ENCODE data around the gene EVPL. TPM values are rescaled to one million over a fixed set of nuclear protein-coding genes. Genes with fewer than 3 reads are reported as not detected.

Gene EVPL
- polyA plus RNA-seq, 1 donor (not counting 4 experiments of a cell fraction or from before 2014, with no cell fraction given): 7.6 TPM

DNA sequence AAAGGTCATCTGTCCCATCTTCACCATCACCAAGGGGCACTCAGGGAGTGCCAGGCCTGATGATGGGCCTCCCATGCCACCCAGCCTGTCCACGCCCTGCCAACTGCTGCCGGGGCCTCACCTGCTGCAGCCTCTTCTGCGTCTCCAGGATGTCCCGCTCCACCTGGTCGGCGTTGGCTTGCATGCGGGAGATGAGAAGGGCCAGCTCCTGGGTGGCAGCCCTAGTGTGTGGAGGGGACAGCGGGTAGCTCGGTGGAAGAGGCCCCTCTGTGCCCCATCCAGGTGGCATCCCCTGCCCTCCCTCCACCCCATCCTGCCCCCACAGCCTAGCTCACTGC, 3.2 kb downstream of the EVPL start:
- Histone ChIP-seq H3K27me3 (ENCODE audit: control insufficient read depth, extremely low read depth, insufficient read depth, low read length) (no peaks in the 10 kb centered on the region), H3K36me3 (ENCODE audit: control insufficient read depth in 2 of 2, extremely low read depth in 1 of 2, insufficient read depth in 2 of 2, low read length in 2 of 2) (peaks cover 9 to 17% of the 10 kb centered on the region in 2 experiments), H3K4me2 (ENCODE audit: control insufficient read depth, extremely low read depth, insufficient read depth, low read depth, low read length) (no peak overlapping the region), H3K27ac (ENCODE audit: control insufficient read depth, insufficient read depth, low read length) (no peak overlapping the region), H3K9ac (ENCODE audit: control insufficient read depth, extremely low read depth, insufficient read depth, low read length) (no peak overlapping the region), H3K4me3 (ENCODE audit: control insufficient read depth in 2 of 3, extremely low read depth in 1 of 3, insufficient read depth in 2 of 3, low read depth in 1 of 3, low read length in 3 of 3) (no peak overlapping the region), H2AFZ (ENCODE audit: control insufficient read depth, low read length) (no peak overlapping the region), H3K4me1 (ENCODE audit: control insufficient read depth, extremely low read depth, insufficient read depth, low read length) (peaks cover 21% of the 10 kb centered on the region), H3K79me2 (ENCODE audit: control insufficient read depth, insufficient read depth, low read length) (peaks cover 11% of the 10 kb centered on the region), H4K20me1 (ENCODE audit: control insufficient read depth, extremely low read depth, insufficient read depth, low read length) (peaks cover 7% of the 10 kb centered on the region), H3K9me1 (ENCODE audit: control insufficient read depth, extremely low read depth, insufficient read depth, low read length) (no peaks in the 10 kb centered on the region), H3K9me3 (ENCODE audit: control insufficient read depth, low read depth, low read length) (no peaks in the 10 kb centered on the region)
- no peak for FAIRE-seq
- no peak for DNase-seq (ENCODE audit: low read depth, low spot score)
- TF ChIP-seq EZH2 (IDR thresholded peaks at IDR 0.05; ENCODE audit: low read length): no peak
- TF ChIP-seq, protein P1, sequence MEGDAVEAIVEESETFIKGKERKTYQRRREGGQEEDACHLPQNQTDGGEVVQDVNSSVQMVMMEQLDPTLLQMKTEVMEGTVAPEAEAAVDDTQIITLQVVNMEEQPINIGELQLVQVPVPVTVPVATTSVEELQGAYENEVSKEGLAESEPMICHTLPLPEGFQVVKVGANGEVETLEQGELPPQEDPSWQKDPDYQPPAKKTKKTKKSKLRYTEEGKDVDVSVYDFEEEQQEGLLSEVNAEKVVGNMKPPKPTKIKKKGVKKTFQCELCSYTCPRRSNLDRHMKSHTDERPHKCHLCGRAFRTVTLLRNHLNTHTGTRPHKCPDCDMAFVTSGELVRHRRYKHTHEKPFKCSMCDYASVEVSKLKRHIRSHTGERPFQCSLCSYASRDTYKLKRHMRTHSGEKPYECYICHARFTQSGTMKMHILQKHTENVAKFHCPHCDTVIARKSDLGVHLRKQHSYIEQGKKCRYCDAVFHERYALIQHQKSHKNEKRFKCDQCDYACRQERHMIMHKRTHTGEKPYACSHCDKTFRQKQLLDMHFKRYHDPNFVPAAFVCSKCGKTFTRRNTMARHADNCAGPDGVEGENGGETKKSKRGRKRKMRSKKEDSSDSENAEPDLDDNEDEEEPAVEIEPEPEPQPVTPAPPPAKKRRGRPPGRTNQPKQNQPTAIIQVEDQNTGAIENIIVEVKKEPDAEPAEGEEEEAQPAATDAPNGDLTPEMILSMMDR (optimal IDR thresholded peaks at IDR 0.05 in 1 of 3, IDR thresholded peaks at IDR 0.05 in 1 of 3, conservative IDR thresholded peaks at IDR 0.05 in 1 of 3; ENCODE audit: extremely low read depth in 1 of 3, insufficient read depth in 2 of 3, low read length in 3 of 3): no peak
- dilution Hi-C loops (cut with MboI; ENCODE audit: extremely low pct_ligation_motif_present, low sequenced_read_pairs): no loop called here

DNA sequence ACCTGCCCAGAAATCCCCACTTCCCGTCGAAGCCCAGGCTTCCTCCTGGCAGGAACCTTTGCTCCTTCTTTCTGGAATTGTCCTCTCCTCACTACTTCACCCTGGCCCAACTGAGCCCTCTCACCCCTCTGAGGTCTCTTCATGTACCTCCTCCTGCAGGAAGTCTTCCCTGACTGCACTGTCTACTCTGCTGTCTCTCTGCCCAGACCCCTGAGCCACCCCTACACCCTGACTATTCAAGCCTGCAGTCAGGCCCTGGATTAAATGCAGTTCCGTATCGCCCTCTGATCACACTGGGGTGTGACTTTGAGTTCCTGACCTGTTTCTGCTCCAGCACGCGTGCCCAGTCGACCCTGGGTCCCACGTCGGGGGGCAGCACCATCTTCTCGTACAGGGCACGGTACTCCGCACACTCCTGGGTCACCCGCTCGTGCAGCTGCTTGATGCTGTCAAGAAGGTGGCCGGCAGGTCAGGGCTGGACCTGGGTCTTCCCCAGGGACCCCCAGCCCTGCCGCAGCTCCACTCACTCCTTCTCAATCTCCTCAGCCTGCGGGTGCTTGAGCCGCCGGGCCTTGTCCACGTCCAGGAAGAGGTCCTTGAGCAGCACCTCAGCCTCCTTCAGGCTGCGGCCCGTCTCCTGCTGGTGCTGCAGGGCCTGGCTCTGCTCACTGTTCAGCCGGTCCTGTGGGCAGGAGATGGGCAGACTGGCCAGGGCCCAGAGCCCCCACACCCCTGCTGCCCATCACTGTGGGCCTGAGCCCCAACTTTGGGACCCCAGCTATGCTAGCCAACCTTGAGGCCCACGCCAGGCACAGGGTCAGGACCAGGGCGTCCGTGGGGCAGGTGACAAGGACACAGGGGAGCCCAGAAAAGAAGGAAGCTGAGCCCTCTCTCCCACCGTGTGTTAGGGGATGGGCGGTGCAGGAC, 3.9 kb downstream of the EVPL start:
- H3K79me2 ChIP-seq (ENCODE audit: control insufficient read depth, insufficient read depth, low read length): peaks cover 11% of the 10 kb centered on the region
- H3K27ac ChIP-seq (ENCODE audit: control insufficient read depth, insufficient read depth, low read length): no peak overlapping the region
- no peaks in the 10 kb centered on the region for H3K9me1 ChIP-seq (ENCODE audit: control insufficient read depth, extremely low read depth, insufficient read depth, low read length)
- FAIRE-seq: no peak
- no peak overlapping the region for H3K4me2 ChIP-seq (ENCODE audit: control insufficient read depth, extremely low read depth, insufficient read depth, low read depth, low read length)
- no peaks in the 10 kb centered on the region for H3K27me3 ChIP-seq (ENCODE audit: control insufficient read depth, extremely low read depth, insufficient read depth, low read length)
- dilution Hi-C loops (cut with MboI; ENCODE audit: extremely low pct_ligation_motif_present, low sequenced_read_pairs): no loop called here
- H3K9me3 ChIP-seq (ENCODE audit: control insufficient read depth, low read depth, low read length): no peaks in the 10 kb centered on the region
- no peak overlapping the region for H3K4me3 ChIP-seq (ENCODE audit: control insufficient read depth in 2 of 3, extremely low read depth in 1 of 3, insufficient read depth in 2 of 3, low read depth in 1 of 3, low read length in 3 of 3)
- peaks cover 7% of the 10 kb centered on the region for H4K20me1 ChIP-seq (ENCODE audit: control insufficient read depth, extremely low read depth, insufficient read depth, low read length)
- TF ChIP-seq, protein P1 (optimal IDR thresholded peaks at IDR 0.05 in 1 of 3, IDR thresholded peaks at IDR 0.05 in 1 of 3, conservative IDR thresholded peaks at IDR 0.05 in 1 of 3; ENCODE audit: extremely low read depth in 1 of 3, insufficient read depth in 2 of 3, low read length in 3 of 3): no peak
- no peak for TF ChIP-seq EZH2 (IDR thresholded peaks at IDR 0.05; ENCODE audit: low read length)
- H3K36me3 ChIP-seq (ENCODE audit: control insufficient read depth in 2 of 2, extremely low read depth in 1 of 2, insufficient read depth in 2 of 2, low read length in 2 of 2): peaks cover 10 to 18% of the 10 kb centered on the region in 2 experiments
- no peak overlapping the region for H2AFZ ChIP-seq (ENCODE audit: control insufficient read depth, low read length)
- H3K9ac ChIP-seq (ENCODE audit: control insufficient read depth, extremely low read depth, insufficient read depth, low read length): no peak overlapping the region
- DNase-seq (ENCODE audit: low read depth, low spot score): no peak
- peaks cover 21% of the 10 kb centered on the region for H3K4me1 ChIP-seq (ENCODE audit: control insufficient read depth, extremely low read depth, insufficient read depth, low read length)
